ENCODE results near the gene DYRK1A.
A peak's percentile ranks its signal among the peaks of the same experiment; 100 is the strongest.
"Not testable (repeated sequence)": the region's sequence is repeated elsewhere in the genome, so short reads cannot be mapped to it uniquely, and the experiment has no call there.

Gene DYRK1A

GRCh38 chr21:37366482-37367316 lies at the start of gene DYRK1A:
TSS of gene DYRK1A (plus strand) at chr21:37366773. CDS start at chr21:37420375, 53,602 bp downstream.
- peak; percentile 97 for DNase-seq (ENCODE audit: low read depth)

DNA sequence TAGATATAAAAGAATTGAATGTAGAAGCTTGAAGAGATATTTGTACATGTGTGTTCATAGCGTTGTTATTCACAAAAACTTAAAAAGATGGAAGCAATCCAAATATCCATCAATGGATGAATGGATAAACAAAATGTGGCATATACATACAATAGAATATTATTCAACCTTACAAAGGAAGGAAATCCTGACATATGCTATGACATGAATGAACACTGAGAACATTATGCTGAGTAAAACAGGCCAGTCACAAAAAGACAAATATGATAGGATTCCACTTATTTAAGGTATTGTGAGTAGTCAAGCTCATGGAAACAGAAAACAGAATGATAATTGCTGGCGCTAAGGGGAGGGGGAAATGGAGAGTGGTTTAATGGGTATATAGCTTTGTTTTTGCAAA lies 47.0 kb upstream of the DYRK1A start:
- no peak for DNase-seq (ENCODE audit: low read depth)

DNA sequence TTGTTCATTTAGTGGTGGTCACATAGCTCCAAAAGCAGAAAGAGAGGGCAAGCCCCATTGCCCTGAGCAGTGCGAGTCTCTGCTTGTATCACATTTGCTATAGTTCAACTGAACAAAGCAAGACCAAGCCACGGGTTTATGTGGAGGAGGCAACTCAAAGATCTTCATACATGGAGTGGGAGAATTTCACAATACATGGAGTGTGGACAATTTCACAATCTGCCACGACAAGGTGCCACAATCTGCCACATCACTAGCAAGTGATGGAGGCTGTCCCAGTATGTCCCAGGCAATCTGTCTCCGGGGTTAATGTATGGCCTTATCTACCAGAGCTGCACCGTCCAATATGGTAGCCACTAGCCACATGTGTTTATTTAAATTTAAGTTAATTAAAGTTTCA lies 44.5 kb upstream of the DYRK1A start:
- no peak for DNase-seq (ENCODE audit: low read depth)

GRCh38 chr21:37324558-37324957 lies 42.0 kb upstream of the DYRK1A start:
- DNase-seq (ENCODE audit: low read depth) = no peak

- DNase-seq (ENCODE audit: low read depth) = not testable (repeated sequence)
Observed at GRCh38 chr21:37328147-37328546, 38.4 kb upstream of the DYRK1A start.

- DNase-seq (ENCODE audit: low read depth) = no peak
Observed at GRCh38 chr21:37331411-37331810, 35.2 kb upstream of the DYRK1A start.

GRCh38 chr21:37335053-37335452 lies 31.5 kb upstream of the DYRK1A start:
- DNase-seq (ENCODE audit: low read depth) = no peak

DNA sequence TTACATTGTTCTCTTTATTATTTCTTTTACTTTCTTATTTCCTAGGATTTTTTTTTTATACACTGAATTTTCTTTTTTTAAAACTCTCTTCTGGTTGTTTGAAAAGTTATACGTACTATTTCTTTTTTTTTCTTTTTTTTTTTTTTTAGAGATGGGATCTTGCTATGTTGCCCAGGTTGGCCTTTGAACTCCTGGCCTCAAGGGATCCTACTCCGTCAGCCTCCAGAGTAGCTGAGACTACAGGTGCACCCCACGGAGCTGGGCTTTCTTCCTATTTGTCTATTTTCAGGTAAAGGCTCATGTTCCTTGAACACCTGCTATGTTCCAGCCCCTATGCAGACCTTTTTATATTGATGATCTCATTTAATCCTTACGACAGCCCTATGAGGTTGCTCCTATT lies 29.4 kb upstream of the DYRK1A start:
- DNase-seq (ENCODE audit: low read depth) = no peak

DNA sequence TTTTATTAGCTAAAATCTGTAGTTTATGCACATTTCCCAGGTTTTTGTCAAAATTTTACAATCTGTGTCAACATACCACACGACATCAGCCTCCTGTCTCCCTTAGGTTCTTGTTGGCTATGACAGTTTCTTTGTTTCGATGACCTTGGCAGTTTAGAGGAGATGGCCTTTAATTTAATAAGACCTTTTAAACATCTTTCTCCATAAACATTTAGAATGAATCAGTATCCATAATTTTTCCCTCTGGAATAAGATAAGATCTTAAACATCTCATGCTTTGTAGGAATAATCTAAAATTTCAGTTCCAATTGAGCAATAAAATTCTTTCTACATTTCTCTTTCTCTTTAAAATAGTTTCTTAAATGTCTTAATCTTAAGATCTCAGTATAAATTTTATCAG lies 28.7 kb upstream of the DYRK1A start:
- DNase-seq (ENCODE audit: low read depth) = no peak

GRCh38 chr21:37338671-37339551 lies 27.7 kb upstream of the DYRK1A start:
- DNase-seq (ENCODE audit: low read depth) = no peak

DNA sequence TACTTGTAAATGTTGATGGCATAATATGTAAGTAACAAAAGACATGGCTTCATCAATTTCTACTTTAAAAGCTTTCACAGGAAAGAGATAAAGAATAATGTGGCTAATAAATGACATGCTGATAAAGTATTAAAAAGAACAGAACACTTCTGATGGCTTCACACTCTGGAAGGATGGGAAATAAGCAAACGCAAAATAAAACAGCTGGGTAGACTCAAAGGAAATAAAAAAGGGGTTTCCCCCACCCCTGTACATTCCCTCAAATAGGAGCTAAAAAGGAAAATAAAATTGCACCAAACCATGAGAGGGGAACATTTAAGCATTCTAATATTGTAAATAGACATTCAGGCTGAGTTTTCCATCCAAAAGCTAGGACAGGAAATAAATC lies 27.0 kb upstream of the DYRK1A start:
- no peak for DNase-seq (ENCODE audit: low read depth)

DNA sequence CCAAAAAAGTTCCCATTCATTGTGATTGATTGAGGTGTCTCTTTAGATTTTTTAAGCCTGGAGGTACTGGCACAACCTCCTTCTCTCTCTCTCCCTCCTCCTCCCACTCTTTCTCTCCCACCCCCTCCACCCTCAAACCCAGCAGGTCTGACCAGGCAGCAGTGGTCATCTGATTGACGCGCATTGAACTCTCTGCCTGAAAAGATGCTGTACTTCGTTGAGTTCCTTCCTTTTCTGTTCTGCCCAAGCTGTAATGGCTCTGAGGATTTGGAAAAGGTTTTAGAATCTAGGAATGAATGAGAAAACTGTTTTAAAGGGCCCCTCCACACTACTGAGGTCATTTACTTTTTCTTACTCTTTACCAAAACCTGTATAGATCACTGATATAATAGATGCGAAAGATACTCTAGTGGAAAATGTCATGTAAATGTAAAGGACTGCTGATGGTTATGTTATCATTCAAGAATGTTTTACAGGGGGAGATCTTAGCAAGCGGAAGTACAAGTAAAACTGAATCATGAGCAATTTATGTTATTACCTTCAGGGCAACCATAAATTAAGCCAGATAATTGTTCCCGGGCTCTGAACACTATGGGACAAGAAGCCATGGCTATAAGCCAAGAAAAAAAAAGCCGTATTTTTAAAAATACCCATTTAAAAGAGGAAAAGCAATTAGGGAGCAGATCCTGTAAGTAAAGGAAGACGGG lies 25.2 kb upstream of the DYRK1A start:
- no peak for DNase-seq (ENCODE audit: low read depth)

DNA sequence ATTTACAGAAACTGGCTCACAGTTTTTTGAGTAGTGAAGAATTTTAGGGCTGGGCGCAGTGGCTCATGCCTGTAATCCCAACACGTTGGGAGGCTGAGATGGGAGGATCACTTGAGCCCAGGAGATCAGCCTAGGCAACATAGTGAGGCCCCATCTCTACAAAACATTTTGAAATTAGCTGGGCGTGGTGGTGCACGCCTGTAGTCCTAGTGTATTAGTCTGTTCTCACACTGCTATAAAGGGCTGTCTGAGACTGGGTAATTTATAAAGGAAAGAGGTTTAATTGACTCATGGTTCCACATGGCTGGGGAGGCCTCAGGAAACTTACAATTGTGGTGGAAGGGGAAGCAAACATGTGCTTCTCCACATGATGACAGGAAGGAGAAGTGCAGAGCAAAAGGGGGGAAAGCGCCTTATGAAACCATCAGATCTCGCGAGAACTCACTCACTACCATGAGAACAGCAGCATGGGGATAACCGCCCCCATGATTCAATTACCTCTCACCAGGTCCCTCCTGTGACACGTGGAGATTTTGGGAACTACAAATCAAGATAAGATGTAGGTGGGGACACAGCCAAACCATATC lies 24.4 kb upstream of the DYRK1A start:
- no peak for DNase-seq (ENCODE audit: low read depth)

GRCh38 chr21:37346841-37347430 lies 19.6 kb upstream of the DYRK1A start:
- DNase-seq (ENCODE audit: low read depth) = no peak

DNA sequence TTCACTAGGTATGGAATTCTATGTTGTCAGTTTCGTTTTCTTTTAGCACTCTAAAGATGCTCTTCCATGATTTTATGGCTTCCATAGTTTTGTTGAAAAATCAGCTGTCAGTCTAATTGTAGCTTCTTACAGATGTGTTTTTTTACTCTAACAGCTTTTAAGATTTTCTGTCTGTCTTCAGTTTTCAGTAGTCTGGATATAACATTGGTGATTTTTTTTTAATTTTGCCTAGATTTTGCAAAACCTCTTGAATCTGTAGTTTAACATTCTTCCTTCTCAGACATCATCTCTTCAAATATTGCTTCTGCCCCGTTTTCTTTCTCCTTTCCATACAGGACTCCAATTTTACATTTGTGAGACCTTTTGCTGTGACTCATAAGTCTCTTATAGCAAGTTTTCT lies 17.9 kb upstream of the DYRK1A start:
- no peak for DNase-seq (ENCODE audit: low read depth)

DNA sequence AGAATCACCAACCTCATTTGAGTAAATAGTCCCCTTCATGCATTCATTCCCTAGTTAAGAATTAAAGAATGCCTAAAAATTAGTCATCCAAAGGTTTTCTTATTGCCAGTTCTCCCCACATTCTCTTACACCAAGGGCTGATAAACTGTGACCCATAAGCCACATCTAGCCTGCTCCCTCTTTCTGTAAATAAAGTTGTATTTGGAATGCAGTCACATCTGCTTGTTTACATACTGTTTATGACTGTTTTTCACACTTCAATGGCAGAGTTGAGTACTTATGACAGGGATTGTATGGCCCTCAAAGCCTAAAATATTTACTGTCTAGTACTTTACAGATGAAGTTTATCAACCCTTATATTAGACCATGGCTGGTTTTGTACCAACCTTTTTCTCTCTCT lies 16.1 kb upstream of the DYRK1A start:
- no peak for DNase-seq (ENCODE audit: low read depth)

GRCh38 chr21:37356706-37357105 lies 9.9 kb upstream of the DYRK1A start:
- DNase-seq (ENCODE audit: low read depth) = no peak

DNA sequence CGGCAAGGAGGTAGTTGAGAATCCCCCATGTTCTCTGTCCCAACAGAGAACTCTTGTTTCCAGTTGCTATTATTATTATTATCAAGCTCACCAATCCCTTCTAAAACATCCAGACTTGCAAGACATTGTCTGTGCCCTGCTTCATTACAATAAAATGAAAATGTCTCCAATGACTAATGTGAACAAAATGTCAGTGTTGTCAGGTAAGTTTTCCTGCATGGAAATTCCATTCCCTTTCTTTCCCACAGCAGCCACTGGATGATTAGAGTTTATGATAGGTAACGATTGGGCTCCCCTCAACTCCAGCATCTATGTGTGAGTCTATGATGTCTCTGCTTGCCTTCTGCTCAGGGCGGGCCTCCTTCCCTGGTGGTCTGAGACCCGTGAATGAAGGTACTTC lies 8.9 kb upstream of the DYRK1A start:
- DNase-seq (ENCODE audit: low read depth) = no peak

- DNase-seq (ENCODE audit: low read depth) = no peak
Observed at GRCh38 chr21:37358397-37358796, 8.2 kb upstream of the DYRK1A start.

DNA sequence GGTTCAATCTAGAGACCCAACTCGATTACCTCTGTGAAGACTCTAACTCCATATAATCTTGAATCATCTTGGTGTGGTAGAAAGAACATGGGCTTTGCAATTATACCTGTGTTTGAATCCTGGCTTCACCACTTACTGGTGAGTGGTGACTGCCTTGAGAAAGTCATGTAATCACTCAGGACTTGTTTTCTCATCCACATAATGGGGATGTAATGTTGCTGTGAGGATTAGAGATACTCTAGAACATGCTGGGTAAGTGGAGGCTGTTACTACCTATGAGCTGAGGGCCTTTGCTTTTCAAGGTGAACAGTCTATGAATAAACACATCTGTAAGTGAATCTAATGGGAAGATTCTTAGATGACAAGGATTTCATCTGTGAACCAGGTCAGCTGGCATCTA lies 2.6 kb upstream of the DYRK1A start:
- no peak for DNase-seq (ENCODE audit: low read depth)

- DNase-seq (ENCODE audit: low read depth) = no peak
Observed at GRCh38 chr21:37364722-37365121, 1.9 kb upstream of the DYRK1A start.

Measured in activated T-cell treated with anti-CD3 and anti-CD28 coated beads for 24 hours (primary cell).